IMR-90 (cell line): ENCODE data around the gene CACNA2D4. TPM values are rescaled to one million over a fixed set of nuclear protein-coding genes. Genes with fewer than 3 reads are reported as not detected.

Experiments
- ATAC-seq: fragments of 200-7000 bp; cut with Tn5 transposase; 2 replicates; pipeline ENCODE4 v1.9.1; 2020; ENCODE audit warnings: low read depth, mild to moderate bottlenecking, moderate library complexity
- BruUV-seq: library from RNA; stranded (reverse); fragments of 400-500 nt; replicated peaks from 2 replicates; lab custom pipeline; 2021; lab: Mats Ljungman, UMichigan
- CTCF ChIA-PET: fragments of 300-600 bp; formaldehyde crosslinking; extraction: SDS; loops from one replicate; lab custom pipeline; 2021; ENCODE audit warnings: antibody characterized with exemption; lab: Yijun Ruan, JAX
- POLR2A ChIA-PET: fragments of 300-600 bp; sonication (Branson Sonifier 250); formaldehyde crosslinking; loops from one replicate; lab custom pipeline; 2022; ENCODE audit warnings: antibody characterized with exemption; ENCODE audit not compliant: unreplicated experiment; lab: Charles Lee
- DNase-seq: peaks from one replicate; pipeline ENCODE4 v3.0.0; 2013
- H2AFZ ChIP-seq: replicated peaks from 2 replicates; pipeline ENCODE3; 2013; ENCODE audit warnings: low read length, mild to moderate bottlenecking; ENCODE audit not compliant: poor library complexity
- H2AK5ac ChIP-seq: 2 replicates; pipeline ENCODE4 v1.6.1; 2013; ENCODE audit warnings: low read depth, low read length, inconsistent platforms
- H2AK9ac ChIP-seq: replicated peaks from 2 replicates; pipeline ENCODE3; 2013; ENCODE audit warnings: mild to moderate bottlenecking, low read depth, low read length, moderate library complexity; ENCODE audit not compliant: poor library complexity
- H2BK120ac ChIP-seq: 2 replicates; pipeline ENCODE4 v1.6.1; 2013; ENCODE audit warnings: low read depth, low read length, inconsistent platforms
- H2BK15ac ChIP-seq: 3 replicates; pipeline ENCODE4 v1.6.1; 2013; ENCODE audit warnings: low read depth, low read length, inconsistent platforms
- H2BK20ac ChIP-seq: 2 replicates; pipeline ENCODE4 v1.6.1; 2013; ENCODE audit warnings: low read depth, mild to moderate bottlenecking, inconsistent platforms, low read length, moderate library complexity
- H2BK5ac ChIP-seq: 2 replicates; pipeline ENCODE4 v1.6.1; 2013; ENCODE audit warnings: mild to moderate bottlenecking, low read depth, low read length, inconsistent platforms; ENCODE audit not compliant: poor library complexity, severe bottlenecking
- H3K14ac ChIP-seq: replicated peaks from 2 replicates; pipeline ENCODE4 v1.6.1; 2013; ENCODE audit warnings: low read depth, low read length, inconsistent platforms
- H3K18ac ChIP-seq: 2 replicates; pipeline ENCODE4 v1.6.1; 2013; ENCODE audit warnings: low read depth, low read length, control low read depth
- H3K23ac ChIP-seq: 2 replicates; pipeline ENCODE4 v1.6.1; 2013; ENCODE audit warnings: low read depth, low read length, inconsistent platforms
- H3K27ac ChIP-seq: 2 replicates; pipeline ENCODE4 v1.5.1; 2013; ENCODE audit warnings: mild to moderate bottlenecking, control low read depth, low read length; ENCODE audit not compliant: insufficient read depth
- H3K27me3 ChIP-seq: 2 replicates; pipeline ENCODE4 v1.6.1; 2013; ENCODE audit warnings: low read length; ENCODE audit not compliant: control insufficient read depth, insufficient read depth
- H3K36me3 ChIP-seq: 2 replicates; pipeline ENCODE4 v1.6.1; 2013; ENCODE audit warnings: low read length, mixed read lengths; ENCODE audit not compliant: control insufficient read depth, insufficient read depth
- H3K4ac ChIP-seq: 2 replicates; pipeline ENCODE4 v1.6.1; 2013; ENCODE audit warnings: low read depth, low read length, inconsistent platforms
- H3K4me1 ChIP-seq: 2 replicates; pipeline ENCODE4 v1.6.1; 2013; ENCODE audit warnings: low read length, mixed read lengths; ENCODE audit not compliant: control insufficient read depth, insufficient read depth
- H3K4me2 ChIP-seq: 2 replicates; pipeline ENCODE4 v1.6.1; 2013; ENCODE audit warnings: low read depth, mild to moderate bottlenecking, control low read depth, low read length, moderate library complexity
- H3K4me3 ChIP-seq: 2 replicates; pipeline ENCODE4 v1.5.1; 2013; ENCODE audit warnings: low read depth, mild to moderate bottlenecking, control low read depth, low read length, moderate library complexity; ENCODE audit not compliant: insufficient read depth
- H3K56ac ChIP-seq: 2 replicates; pipeline ENCODE4 v1.6.1; 2013; ENCODE audit warnings: low read length, inconsistent platforms; ENCODE audit not compliant: insufficient read depth; ENCODE audit errors: extremely low read depth
- H3K79me1 ChIP-seq, 2 experiments: 2 replicates each; pipeline ENCODE4 v1.6.1; 2013; ENCODE audit warnings: low read length in 2 of 2, inconsistent platforms in 1 of 2, low read depth in 1 of 2
- H3K9ac ChIP-seq: 2 replicates; pipeline ENCODE4 v1.6.1; 2013; ENCODE audit warnings: low read depth, low read length, control low read depth
- H3K9me1 ChIP-seq: 2 replicates; pipeline ENCODE4 v1.6.1; 2013; ENCODE audit warnings: low read length, inconsistent platforms; ENCODE audit not compliant: insufficient read depth
- H3K9me3 ChIP-seq: 2 replicates; pipeline ENCODE4 v1.6.1; 2013; ENCODE audit warnings: low read length; ENCODE audit not compliant: control insufficient read depth, insufficient read depth
- H4K20me1 ChIP-seq: 2 replicates; pipeline ENCODE4 v1.6.1; 2013; ENCODE audit warnings: low read length, inconsistent platforms; ENCODE audit not compliant: insufficient read depth
- H4K5ac ChIP-seq: 2 replicates; pipeline ENCODE4 v1.6.1; 2013; ENCODE audit warnings: mild to moderate bottlenecking, low read depth, low read length, control low read depth
- H4K8ac ChIP-seq, 2 experiments: 2 replicates each; pipeline ENCODE4 v1.6.1; 2013; ENCODE audit warnings: low read depth in 2 of 2, low read length in 2 of 2, control low read depth in 1 of 2, inconsistent platforms in 1 of 2
- H4K91ac ChIP-seq: 2 replicates; pipeline ENCODE4 v1.6.1; 2013; ENCODE audit warnings: low read depth, low read length, inconsistent platforms; ENCODE audit not compliant: insufficient read depth
- BHLHE40 ChIP-seq: fragments of 150-350 bp; IDR thresholded peaks from 2 replicates; pipeline ENCODE4 v1.6.1; 2016; ENCODE audit warnings: mild to moderate bottlenecking, low read depth, low read length
- CEBPB ChIP-seq: IDR thresholded peaks from 2 replicates; pipeline ENCODE4 v1.6.1; 2012; ENCODE audit warnings: low read depth, low read length, improper control_type of control experiment
- MAFK ChIP-seq: IDR thresholded peaks from 2 replicates; pipeline ENCODE4 v1.6.1; 2012; ENCODE audit warnings: low read depth, low read length, improper control_type of control experiment
- NFE2L2 ChIP-seq: fragments of 150-350 bp; IDR thresholded peaks from 2 replicates; pipeline ENCODE4 v1.6.1; 2016; ENCODE audit warnings: low read depth, mild to moderate bottlenecking, low read length
- SMC3 ChIP-seq: fragments of 150-350 bp; IDR thresholded peaks from 2 replicates; pipeline ENCODE4 v1.6.1; 2016; ENCODE audit warnings: low read depth, mild to moderate bottlenecking, antibody characterized with exemption, low read length, moderate library complexity
- USF2 ChIP-seq: fragments of 150-350 bp; IDR thresholded peaks from 2 replicates; pipeline ENCODE4 v1.6.1; 2017; ENCODE audit warnings: mild to moderate bottlenecking, antibody characterized with exemption, low read length, low read depth
- WGBS, 2 experiments: methylation state at CpG; one replicate each; pipeline versions ENCODE4 v1.1.5 to v1.1.7; 2013; ENCODE audit warnings: missing lambda C conversion rate in 2 of 2; ENCODE audit not compliant: insufficient read length in 1 of 2; ENCODE audit errors: extremely low coverage in 2 of 2; 5-methylcytosine and 5-hydroxymethylcytosine counted together
- dilution Hi-C: fragments of 300-500 bp; cut with HindIII; formaldehyde crosslinking; loops from one replicate; pipeline ENCODE4 v1.14.3; 2018; ENCODE audit warnings: low sequenced_read_pairs; ENCODE audit not compliant: unreplicated experiment
- in situ Hi-C: fragments of 300-500 bp; cut with MboI; formaldehyde crosslinking; loops from 3 replicates; pipeline ENCODE4 v1.14.3; 2019; ENCODE audit warnings: low sequenced_read_pairs, inconsistent platforms, mixed read lengths
- intact Hi-C: fragments of 100-400 bp; cut with micrococcal nuclease; formaldehyde crosslinking; loops from 2 replicates; pipeline ENCODE4 v1.10.0; 2022
- polyA plus RNA-seq, 3 experiments: library from polyadenylated mRNA; depleted of rRNA; stranded (reverse); fragments of >200 nt; gene quantifications; 2 replicates each; pipeline ENCODE4 v1.2.3, GENCODE V29; 2012; ENCODE audit warnings: low replicate concordance in 1 of 3
- total RNA-seq: library from RNA; depleted of rRNA; stranded (reverse); fragments of >200 nt; gene quantifications from 2 replicates; pipeline ENCODE4 v1.2.3, GENCODE V29; 2012

The CACNA2D4 gene
- total and polyA plus RNA-seq, 2 of the 4 experiments (the other 2 are of a cell fraction) = 0.18 to 0.22 TPM

- Histone ChIP-seq H3K14ac (no peak overlapping the region), H3K4me3 (no peak overlapping the region), H3K27ac (no peak overlapping the region), H4K20me1 (no peaks in the 10 kb centered on the region), H3K79me1 (no peaks in the 10 kb centered on the region), H3K9me3 (no peaks in the 10 kb centered on the region), H3K4ac (no peak overlapping the region), H2BK20ac (no peak overlapping the region), H3K9ac (no peak overlapping the region), H3K56ac (no peak overlapping the region), H3K23ac (no peak overlapping the region), H2BK15ac (no peak overlapping the region), H2BK120ac (no peak overlapping the region), H2AK9ac (no peak overlapping the region), H3K36me3 (no peaks in the 10 kb centered on the region), H3K27me3 (peaks cover 62% of the 10 kb centered on the region), H2AFZ (no peak overlapping the region), H3K4me2 (no peak overlapping the region), H2AK5ac (no peak overlapping the region), H3K4me1 (no peaks in the 10 kb centered on the region), H2BK5ac (no peak overlapping the region), H4K8ac (no peak overlapping the region), H4K91ac (no peak overlapping the region), H3K9me1 (0 out of 2 replicates have a peak, but pooled peaks cover 3% of the 10 kb centered on the region), H4K5ac (no peak overlapping the region), H3K18ac (no peak overlapping the region)
- dilution Hi-C loops (no loop called here), intact Hi-C loops (no loop called here), in situ Hi-C loops (no loop called here)
- ChIA-PET CTCF (no interaction called here), POLR2A (no interaction called here)
- ATAC-seq (no peak), DNase-seq (no peak)
- BruUV-seq = no TSS peak
- WGBS, 2 experiments = no CpG with 5 or more reads among the region's 5 CpGs
- TF ChIP-seq CEBPB = no peak
- TF ChIP-seq USF2 = no peak
- no peak for TF ChIP-seq MAFK
- TF ChIP-seq NFE2L2 = no peak
- no peak for TF ChIP-seq SMC3
- TF ChIP-seq BHLHE40 = no peak
Measured at GRCh38 chr12:1885082-1885596, 33.3 kb downstream of the CACNA2D4 start.
